Measurements from ENCODE around the gene ATP11C. TPM values are rescaled to one million over a fixed set of nuclear protein-coding genes. Genes with fewer than 3 reads are reported as not detected.
"Not testable (repeated sequence)": the region's sequence is repeated elsewhere in the genome, so short reads cannot be mapped to it uniquely, and the experiment has no call there.

ATP11C gene
- polyA plus RNA-seq, 3 donors: 1.6 to 6.7 (median 2.5) TPM

DNA sequence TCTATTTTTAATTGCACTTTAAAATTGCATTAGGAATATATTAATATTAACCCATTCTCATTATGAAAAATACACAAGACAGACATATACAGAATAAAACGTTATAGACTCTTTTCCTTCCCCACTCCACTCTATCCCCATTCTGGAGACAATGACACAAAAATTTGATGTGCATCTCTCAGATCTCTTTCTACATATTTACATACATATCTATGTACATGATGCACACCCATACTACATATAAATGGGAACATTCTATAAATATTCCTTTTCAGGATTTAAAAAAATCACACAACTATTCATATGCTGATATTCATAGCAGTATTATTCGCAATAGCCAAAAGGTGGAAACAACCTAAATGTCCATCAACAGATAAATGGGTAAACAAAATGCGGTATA is 34.9 kb upstream of the ATP11C start:
- Histone ChIP-seq H3K9ac (ENCODE audit: insufficient read depth, low read length, poor library complexity, severe bottlenecking) (no peak overlapping the region), H3K9me3 (replicated peaks in 1 of 2; ENCODE audit: control insufficient read depth in 1 of 2, insufficient read depth in 1 of 2, low read length in 2 of 2) (no peaks in the 10 kb centered on the region), H4K20me1 (ENCODE audit: insufficient read depth, low read length) (no peaks in the 10 kb centered on the region), H3K27ac (ENCODE audit: low read depth in 1 of 2, low read length in 2 of 2) (no peak overlapping the region), H3K4me2 (replicated peaks; ENCODE audit: extremely low read depth, low read length, poor library complexity, severe bottlenecking) (no peak overlapping the region), H2AFZ (ENCODE audit: insufficient read depth, low read depth, low read length, poor library complexity, severe bottlenecking) (no peak overlapping the region), H3K36me3 (replicated peaks in 1 of 2; ENCODE audit: control insufficient read depth in 1 of 2, insufficient read depth in 2 of 2, low read length in 2 of 2) (no peaks in the 10 kb centered on the region), H3K27me3 (ENCODE audit: control insufficient read depth in 2 of 2, insufficient read depth in 2 of 2, low read length in 2 of 2) (peaks cover 7 to 8% of the 10 kb centered on the region in 2 donors), H3K4me3 (replicated peaks in 1 of 3; ENCODE audit: low read depth in 2 of 3, low read length in 3 of 3) (no peak overlapping the region), H3K4me1 (ENCODE audit: control insufficient read depth in 1 of 2, insufficient read depth in 2 of 2, low read length in 2 of 2) (no peaks in the 10 kb centered on the region), H3K79me2 (ENCODE audit: insufficient read depth, low read length) (no peaks in the 10 kb centered on the region)
- Mint-ChIP-seq H3K27ac (no peak overlapping the region), H3K9me3 (peaks cover 0 to 7% (median 0%) of the 10 kb centered on the region in 7 donors), H3K4me3 (no peak overlapping the region), H3K27me3 (ENCODE audit: low read depth in 3 of 3) (peaks cover 9 to 27% (median 24%) of the 10 kb centered on the region in 3 donors), H3K4me1 (no peaks in the 10 kb centered on the region), H3K36me3 (no peaks in the 10 kb centered on the region)
- no CpG with 5 or more reads among the region's 3 CpGs for WGBS (ENCODE audit: insufficient coverage)
- no peak for DNase-seq
- TF ChIP-seq, protein P1, sequence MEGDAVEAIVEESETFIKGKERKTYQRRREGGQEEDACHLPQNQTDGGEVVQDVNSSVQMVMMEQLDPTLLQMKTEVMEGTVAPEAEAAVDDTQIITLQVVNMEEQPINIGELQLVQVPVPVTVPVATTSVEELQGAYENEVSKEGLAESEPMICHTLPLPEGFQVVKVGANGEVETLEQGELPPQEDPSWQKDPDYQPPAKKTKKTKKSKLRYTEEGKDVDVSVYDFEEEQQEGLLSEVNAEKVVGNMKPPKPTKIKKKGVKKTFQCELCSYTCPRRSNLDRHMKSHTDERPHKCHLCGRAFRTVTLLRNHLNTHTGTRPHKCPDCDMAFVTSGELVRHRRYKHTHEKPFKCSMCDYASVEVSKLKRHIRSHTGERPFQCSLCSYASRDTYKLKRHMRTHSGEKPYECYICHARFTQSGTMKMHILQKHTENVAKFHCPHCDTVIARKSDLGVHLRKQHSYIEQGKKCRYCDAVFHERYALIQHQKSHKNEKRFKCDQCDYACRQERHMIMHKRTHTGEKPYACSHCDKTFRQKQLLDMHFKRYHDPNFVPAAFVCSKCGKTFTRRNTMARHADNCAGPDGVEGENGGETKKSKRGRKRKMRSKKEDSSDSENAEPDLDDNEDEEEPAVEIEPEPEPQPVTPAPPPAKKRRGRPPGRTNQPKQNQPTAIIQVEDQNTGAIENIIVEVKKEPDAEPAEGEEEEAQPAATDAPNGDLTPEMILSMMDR (IDR thresholded peaks at IDR 0.05): no peak
- intact Hi-C loops (cut with micrococcal nuclease): no loop called here

GRCh38 chrX:139967300-139967699 is 34.4 kb upstream of the ATP11C start:
- Histone ChIP-seq H3K27me3 (ENCODE audit: control insufficient read depth in 2 of 2, insufficient read depth in 2 of 2, low read length in 2 of 2) (peaks cover 7 to 8% of the 10 kb centered on the region in 2 donors), H3K4me1 (ENCODE audit: control insufficient read depth in 1 of 2, insufficient read depth in 2 of 2, low read length in 2 of 2) (no peaks in the 10 kb centered on the region), H3K4me2 (replicated peaks; ENCODE audit: extremely low read depth, low read length, poor library complexity, severe bottlenecking) (no peak overlapping the region), H3K4me3 (replicated peaks in 1 of 3; ENCODE audit: low read depth in 2 of 3, low read length in 3 of 3) (no peak overlapping the region), H3K9ac (ENCODE audit: insufficient read depth, low read length, poor library complexity, severe bottlenecking) (no peak overlapping the region), H4K20me1 (ENCODE audit: insufficient read depth, low read length) (no peaks in the 10 kb centered on the region), H3K36me3 (replicated peaks in 1 of 2; ENCODE audit: control insufficient read depth in 1 of 2, insufficient read depth in 2 of 2, low read length in 2 of 2) (no peaks in the 10 kb centered on the region), H3K79me2 (ENCODE audit: insufficient read depth, low read length) (no peaks in the 10 kb centered on the region), H3K27ac (ENCODE audit: low read depth in 1 of 2, low read length in 2 of 2) (no peak overlapping the region), H3K9me3 (replicated peaks in 1 of 2; ENCODE audit: control insufficient read depth in 1 of 2, insufficient read depth in 1 of 2, low read length in 2 of 2) (no peaks in the 10 kb centered on the region), H2AFZ (ENCODE audit: insufficient read depth, low read depth, low read length, poor library complexity, severe bottlenecking) (no peak overlapping the region)
- peaks cover 9 to 27% (median 21%) of the 10 kb centered on the region in 3 donors for H3K27me3 Mint-ChIP-seq (ENCODE audit: low read depth in 3 of 3)
- TF ChIP-seq, protein P1 (IDR thresholded peaks at IDR 0.05): peak; percentile 22
- no CpG with 5 or more reads among the region's 4 CpGs for WGBS (ENCODE audit: insufficient coverage)
- DNase-seq: no peak
- no peak overlapping the region for H3K4me3 Mint-ChIP-seq
- peak overlapping the region in 1 of 7 donors; percentile 51 for H3K27ac Mint-ChIP-seq
- no peaks in the 10 kb centered on the region for H3K4me1 Mint-ChIP-seq
- no peaks in the 10 kb centered on the region for H3K36me3 Mint-ChIP-seq
- H3K9me3 Mint-ChIP-seq: peaks cover 0 to 7% (median 0%) of the 10 kb centered on the region in 7 donors
- intact Hi-C loops (cut with micrococcal nuclease): no loop called here

- H2AFZ ChIP-seq (ENCODE audit: insufficient read depth, low read depth, low read length, poor library complexity, severe bottlenecking); H3K36me3 Mint-ChIP-seq; H3K9me3 ChIP-seq (replicated peaks in 1 of 2; ENCODE audit: control insufficient read depth in 1 of 2, insufficient read depth in 1 of 2, low read length in 2 of 2); H3K79me2 ChIP-seq (ENCODE audit: insufficient read depth, low read length); H3K36me3 ChIP-seq (replicated peaks in 1 of 2; ENCODE audit: control insufficient read depth in 1 of 2, insufficient read depth in 2 of 2, low read length in 2 of 2); H3K27ac Mint-ChIP-seq; H3K27ac ChIP-seq (ENCODE audit: low read depth in 1 of 2, low read length in 2 of 2); H3K4me2 ChIP-seq (replicated peaks; ENCODE audit: extremely low read depth, low read length, poor library complexity, severe bottlenecking); DNase-seq; H3K4me3 ChIP-seq (replicated peaks in 1 of 3; ENCODE audit: low read depth in 2 of 3, low read length in 3 of 3); intact Hi-C loops (cut with micrococcal nuclease); H3K9ac ChIP-seq (ENCODE audit: insufficient read depth, low read length, poor library complexity, severe bottlenecking); H3K4me3 Mint-ChIP-seq; H3K27me3 ChIP-seq (ENCODE audit: control insufficient read depth in 2 of 2, insufficient read depth in 2 of 2, low read length in 2 of 2); H3K4me1 Mint-ChIP-seq; H4K20me1 ChIP-seq (ENCODE audit: insufficient read depth, low read length); H3K4me1 ChIP-seq (ENCODE audit: control insufficient read depth in 1 of 2, insufficient read depth in 2 of 2, low read length in 2 of 2); H3K9me3 Mint-ChIP-seq: not testable (repeated sequence)
- peaks cover 1 to 23% (median 19%) of the 10 kb centered on the region in 3 donors for H3K27me3 Mint-ChIP-seq (ENCODE audit: low read depth in 3 of 3)
- WGBS (ENCODE audit: insufficient coverage): no CpG with 5 or more reads among the region's 3 CpGs
Measured at GRCh38 chrX:139966159-139966558, 33.3 kb upstream of the ATP11C start.
